GM23248 (cell line): Measurements from ENCODE around the gene NANP. TPM values are rescaled to one million over a fixed set of nuclear protein-coding genes. Genes with fewer than 3 reads are reported as not detected.
"Not testable (repeated sequence)": the region's sequence is repeated elsewhere in the genome, so short reads cannot be mapped to it uniquely, and the experiment has no call there.

Experiments used
- DNase-seq: peaks from one replicate; pipeline ENCODE4 v3.0.0-alpha.2; 2015
- H2AFZ ChIP-seq: fragments of 200-600 bp; sonication (generic); 2 replicates; pipeline ENCODE4 v1.6.1; 2016; ENCODE audit warnings: antibody characterized with exemption
- H3F3A ChIP-seq: fragments of 200-600 bp; sonication (generic); 2 replicates; pipeline ENCODE4 v1.6.1; 2016; ENCODE audit warnings: mild to moderate bottlenecking, antibody characterized with exemption, mixed run types; ENCODE audit not compliant: insufficient read depth
- H3K27ac ChIP-seq: fragments of 200-600 bp; sonication (generic); 2 replicates; pipeline ENCODE4 v1.5.1; 2016; ENCODE audit warnings: mild to moderate bottlenecking
- H3K27me3 ChIP-seq: fragments of 200-600 bp; sonication (generic); replicated peaks from 2 replicates; pipeline ENCODE4 v1.6.1; 2016; ENCODE audit warnings: mild to moderate bottlenecking; ENCODE audit not compliant: insufficient read depth
- H3K36me3 ChIP-seq: fragments of 200-600 bp; sonication (generic); 2 replicates; pipeline ENCODE4 v1.6.1; 2016; ENCODE audit warnings: low read depth, mild to moderate bottlenecking
- H3K4me1 ChIP-seq: fragments of 200-600 bp; sonication (generic); 2 replicates; pipeline ENCODE4 v1.6.1; 2016; ENCODE audit warnings: mild to moderate bottlenecking; ENCODE audit not compliant: insufficient read depth
- H3K4me2 ChIP-seq: fragments of 200-600 bp; sonication (generic); one replicate; pipeline ENCODE4 v1.6.1; 2016; ENCODE audit warnings: mild to moderate bottlenecking; ENCODE audit not compliant: unreplicated experiment
- H3K4me3 ChIP-seq: fragments of 200-600 bp; sonication (generic); 2 replicates; pipeline ENCODE4 v1.5.1; 2016; ENCODE audit warnings: mild to moderate bottlenecking
- H3K79me2 ChIP-seq: fragments of 200-600 bp; sonication (generic); 2 replicates; pipeline ENCODE4 v1.6.1; 2016; ENCODE audit warnings: mild to moderate bottlenecking; ENCODE audit not compliant: insufficient read depth
- H3K9ac ChIP-seq: fragments of 200-600 bp; sonication (generic); 2 replicates; pipeline ENCODE4 v1.6.1; 2016; ENCODE audit warnings: mild to moderate bottlenecking
- H3K9me2 ChIP-seq: fragments of 200-600 bp; sonication (generic); 2 replicates; pipeline ENCODE4 v1.6.1; 2016; ENCODE audit warnings: mixed run types, mild to moderate bottlenecking, moderate library complexity; ENCODE audit not compliant: insufficient read depth
- H3K9me3 ChIP-seq: fragments of 200-600 bp; sonication (generic); one replicate; pipeline ENCODE4 v1.6.1; 2017; ENCODE audit warnings: low read depth
- H4K20me1 ChIP-seq: fragments of 200-600 bp; sonication (generic); 2 replicates; pipeline ENCODE4 v1.6.0; 2016; ENCODE audit not compliant: insufficient read depth
- EZH2 ChIP-seq: fragments of 200-600 bp; sonication (generic); IDR thresholded peaks from 2 replicates; pipeline ENCODE4 v1.6.1; 2018; ENCODE audit warnings: antibody characterized with exemption, mild to moderate bottlenecking; ENCODE audit not compliant: insufficient read depth, poor library complexity, severe bottlenecking
- EZH2phosphoT487 ChIP-seq: fragments of 200-600 bp; sonication (generic); IDR thresholded peaks from 2 replicates; pipeline ENCODE4 v1.6.1; 2018; ENCODE audit warnings: antibody characterized with exemption, moderate library complexity, mild to moderate bottlenecking, low read depth; ENCODE audit not compliant: insufficient read depth
- WGBS, 2 experiments: methylation state at CpG; one replicate each; pipeline ENCODE4 v1.1.6; 2015 to 2017; ENCODE audit warnings: low lambda C conversion rate in 2 of 2, low coverage in 1 of 2; ENCODE audit errors: missing lambda C conversion rate in 2 of 2; 5-methylcytosine and 5-hydroxymethylcytosine counted together
- in situ Hi-C: fragments of 300-500 bp; cut with MboI; formaldehyde crosslinking; loops from 2 replicates; pipeline ENCODE4 v1.15.0; 2020
- polyA plus RNA-seq: library from polyadenylated mRNA; unstranded; fragments of >200 nt; fragmentation: Nextera tagmentation; extraction: Ambion mirVana; gene quantifications from 2 replicates; pipeline ENCODE4 v1.2.1, GENCODE V29; 2016
- total RNA-seq: library from RNA; depleted of rRNA; stranded (reverse); fragments of >200 nt; shearing (Covaris generic); gene quantifications from 2 replicates; pipeline ENCODE4 v1.2.3, GENCODE V29; 2014

NANP gene
- total and polyA plus RNA-seq, 2 experiments from 2014 or later = 7.1 to 7.5 TPM

- in situ Hi-C loops = loop anchor here (10.0 to 25.0 kb wide), 2 partner anchors 65 to 502 kb away; no protein-coding TSS in a partner anchor
- no peaks in the 10 kb centered on the region for H4K20me1 ChIP-seq
- H3K36me3 ChIP-seq = no peaks in the 10 kb centered on the region
These were observed 36.2 kb upstream of the NANP start for GRCh38 chr20:25659999-25660398.

DNA sequence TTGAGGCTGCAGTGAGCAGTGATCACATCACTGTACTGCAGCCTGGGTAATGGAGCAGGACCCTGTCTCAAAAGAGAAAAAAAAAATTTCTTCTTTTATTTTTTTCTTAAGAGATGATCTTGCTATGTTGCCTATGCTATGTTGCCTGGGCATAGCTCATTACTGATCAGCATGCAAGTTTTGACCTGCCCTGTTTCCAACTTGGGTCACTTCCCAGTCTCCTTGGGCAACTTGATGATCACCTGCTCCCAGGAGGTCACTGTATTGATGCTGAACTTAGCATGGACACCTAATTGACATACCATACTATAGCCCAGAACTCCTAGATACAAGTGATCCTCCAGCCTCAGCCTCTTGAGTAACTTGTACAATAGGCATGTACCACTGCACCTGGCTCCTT, 30.7 kb upstream of the NANP start:
- no peak overlapping the region for H3K4me3 ChIP-seq
- H3K27ac ChIP-seq = no peak overlapping the region
- no peaks in the 10 kb centered on the region for H3K79me2 ChIP-seq
- TF ChIP-seq EZH2phosphoT487 (no peak), EZH2 (no peak)
- no peaks in the 10 kb centered on the region for H3K27me3 ChIP-seq
- no peak overlapping the region for H2AFZ ChIP-seq
- H3K9me3 ChIP-seq = no peaks in the 10 kb centered on the region
- H3F3A ChIP-seq = no peaks in the 10 kb centered on the region
- no peak for DNase-seq
- no peak overlapping the region for H3K4me2 ChIP-seq
- H3K9ac ChIP-seq = no peak overlapping the region
- H3K4me1 ChIP-seq = no peaks in the 10 kb centered on the region
- in situ Hi-C loops = loop anchor here (10.0 to 25.0 kb wide), 2 partner anchors 60 to 508 kb away; no protein-coding TSS in a partner anchor
- H3K36me3 ChIP-seq = 0 out of 2 replicates have a peak, but pooled peaks cover 5% of the 10 kb centered on the region
- H4K20me1 ChIP-seq = no peaks in the 10 kb centered on the region
- no peaks in the 10 kb centered on the region for H3K9me2 ChIP-seq

More at GRCh38 chr20:25659999-25660398, 36.2 kb upstream of the NANP start:
- no peak for DNase-seq
- no peak overlapping the region for H2AFZ ChIP-seq
- H3K4me3 ChIP-seq = no peak overlapping the region
- no peaks in the 10 kb centered on the region for H3K4me1 ChIP-seq
- H3K4me2 ChIP-seq = no peak overlapping the region
- TF ChIP-seq EZH2 = no peak
- TF ChIP-seq EZH2phosphoT487 = no peak
- no peak overlapping the region for H3K9ac ChIP-seq
- H3K27me3 ChIP-seq = no peaks in the 10 kb centered on the region
- H3K27ac ChIP-seq = no peak overlapping the region
- H3F3A ChIP-seq = no peaks in the 10 kb centered on the region
- no peaks in the 10 kb centered on the region for H3K9me2 ChIP-seq
- H3K9me3 ChIP-seq = no peaks in the 10 kb centered on the region
- no peaks in the 10 kb centered on the region for H3K79me2 ChIP-seq

DNA sequence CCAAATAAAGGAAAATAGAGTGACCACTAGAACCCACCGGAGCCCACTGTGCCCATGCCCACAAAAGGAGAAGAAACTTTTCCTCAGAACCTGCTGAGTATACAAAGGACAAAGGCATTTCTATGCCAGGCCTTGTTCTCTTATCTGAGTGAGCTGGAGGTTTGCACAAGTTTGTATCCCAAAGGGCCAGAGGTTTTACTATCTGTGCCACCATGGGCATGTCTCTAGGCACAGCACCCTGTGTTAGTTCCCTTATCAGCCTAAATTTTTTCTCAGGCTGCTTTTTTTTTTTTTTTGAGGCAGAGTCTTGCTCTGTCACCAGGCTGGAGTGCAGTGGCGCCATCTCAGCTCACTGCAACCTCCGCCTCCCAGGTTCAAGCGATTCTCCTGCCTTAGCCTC, 29.1 kb upstream of the NANP start:
- not testable (repeated sequence) for H2AFZ ChIP-seq, H3K4me3 ChIP-seq, H3K79me2 ChIP-seq, H3K4me2 ChIP-seq, H3K9ac ChIP-seq, H3K4me1 ChIP-seq, H3K9me2 ChIP-seq, H3K27ac ChIP-seq, H4K20me1 ChIP-seq, H3K27me3 ChIP-seq, DNase-seq, H3K9me3 ChIP-seq, H3K36me3 ChIP-seq, H3F3A ChIP-seq
- in situ Hi-C loops = loop anchor here (10.0 to 25.0 kb wide), 2 partner anchors 58 to 509 kb away; no protein-coding TSS in a partner anchor
- WGBS, 2 experiments = 92 to 96% methylated on average over 3 to 4 of the region's 4 CpGs

- Histone ChIP-seq H3K4me1 (no peaks in the 10 kb centered on the region), H3K27me3 (no peaks in the 10 kb centered on the region), H3K27ac (no peak overlapping the region), H2AFZ (no peak overlapping the region), H3K4me2 (no peak overlapping the region), H3K9me2 (no peaks in the 10 kb centered on the region), H3K9ac (no peak overlapping the region), H4K20me1 (no peaks in the 10 kb centered on the region), H3K4me3 (no peak overlapping the region), H3F3A (no peaks in the 10 kb centered on the region), H3K9me3 (no peaks in the 10 kb centered on the region), H3K36me3 (0 out of 2 replicates have a peak, but pooled peaks cover 16% of the 10 kb centered on the region), H3K79me2 (no peaks in the 10 kb centered on the region)
- WGBS, 2 experiments = 74 to 75% methylated on average over 3 of the region's 3 CpGs
- no peak for TF ChIP-seq EZH2phosphoT487
- no peak for TF ChIP-seq EZH2
- no peak for DNase-seq
- in situ Hi-C loops = no loop called here
These were observed 21.0 kb upstream of the NANP start for GRCh38 chr20:25644814-25645213.

- no peak overlapping the region for H3K27ac ChIP-seq
- TF ChIP-seq EZH2 (no peak), EZH2phosphoT487 (no peak)
- H4K20me1 ChIP-seq = no peaks in the 10 kb centered on the region
- no peak overlapping the region for H3K9ac ChIP-seq
- H3K4me2 ChIP-seq = no peak overlapping the region
- 0 out of 2 replicates have a peak, but pooled peaks cover 16% of the 10 kb centered on the region for H3K36me3 ChIP-seq
- H3K4me1 ChIP-seq = no peaks in the 10 kb centered on the region
- H2AFZ ChIP-seq = no peak overlapping the region
- H3K9me2 ChIP-seq = no peaks in the 10 kb centered on the region
- H3K4me3 ChIP-seq = no peak overlapping the region
- H3K79me2 ChIP-seq = no peaks in the 10 kb centered on the region
- H3F3A ChIP-seq = no peaks in the 10 kb centered on the region
- DNase-seq = no peak
- H3K27me3 ChIP-seq = no peaks in the 10 kb centered on the region
- in situ Hi-C loops = no loop called here
- no peaks in the 10 kb centered on the region for H3K9me3 ChIP-seq
These were observed 19.9 kb upstream of the NANP start for GRCh38 chr20:25643716-25644115.
